ENCODE results near the gene SCAPER.

Gene SCAPER

GRCh38 chr15:76664411-76664810 is 240.7 kb downstream of the SCAPER start:
- H3K4me3 ChIP-seq (ENCODE audit: low read length) = no peak overlapping the region

GRCh38 chr15:76663529-76663928 is 241.6 kb downstream of the SCAPER start:
- Histone ChIP-seq H3K27me3 (ENCODE audit: insufficient read depth, low read length) (no peaks in the 10 kb centered on the region), H3K4me1 (ENCODE audit: insufficient read depth, low read length) (no peaks in the 10 kb centered on the region), H2AFZ (ENCODE audit: low read depth, low read length) (no peak overlapping the region), H3K9me3 (ENCODE audit: low read length) (no peaks in the 10 kb centered on the region), H3K4me3 (ENCODE audit: low read length) (no peak overlapping the region), H3K36me3 (ENCODE audit: insufficient read depth, low read length) (no peaks in the 10 kb centered on the region)

More at GRCh38 chr15:76664411-76664810, 240.7 kb downstream of the SCAPER start:
- H3K27me3 ChIP-seq (ENCODE audit: insufficient read depth, low read length) = no peaks in the 10 kb centered on the region
- H2AFZ ChIP-seq (ENCODE audit: low read depth, low read length) = no peak overlapping the region
- no peaks in the 10 kb centered on the region for H3K4me1 ChIP-seq (ENCODE audit: insufficient read depth, low read length)
- H3K9me3 ChIP-seq (ENCODE audit: low read length) = no peaks in the 10 kb centered on the region
- no peaks in the 10 kb centered on the region for H3K36me3 ChIP-seq (ENCODE audit: insufficient read depth, low read length)

- Histone ChIP-seq H3K4me1 (ENCODE audit: insufficient read depth, low read length) (no peaks in the 10 kb centered on the region), H3K27me3 (ENCODE audit: insufficient read depth, low read length) (no peaks in the 10 kb centered on the region), H3K36me3 (ENCODE audit: insufficient read depth, low read length) (no peaks in the 10 kb centered on the region), H2AFZ (ENCODE audit: low read depth, low read length) (no peak overlapping the region), H3K4me3 (ENCODE audit: low read length) (no peak overlapping the region), H3K9me3 (ENCODE audit: low read length) (peaks cover 3% of the 10 kb centered on the region)
These were observed 256.3 kb downstream of the SCAPER start for GRCh38 chr15:76648732-76649444.

GRCh38 chr15:76647612-76648011 is 257.5 kb downstream of the SCAPER start:
- Histone ChIP-seq H2AFZ (ENCODE audit: low read depth, low read length) (no peak overlapping the region), H3K9me3 (ENCODE audit: low read length) (peaks cover 3% of the 10 kb centered on the region), H3K4me3 (ENCODE audit: low read length) (no peak overlapping the region), H3K27me3 (ENCODE audit: insufficient read depth, low read length) (no peaks in the 10 kb centered on the region), H3K36me3 (ENCODE audit: insufficient read depth, low read length) (no peaks in the 10 kb centered on the region), H3K4me1 (ENCODE audit: insufficient read depth, low read length) (no peaks in the 10 kb centered on the region)

GRCh38 chr15:76644646-76645045 is 260.5 kb downstream of the SCAPER start:
- no peaks in the 10 kb centered on the region for H3K36me3 ChIP-seq (ENCODE audit: insufficient read depth, low read length)
- H3K4me3 ChIP-seq (ENCODE audit: low read length) = no peak overlapping the region
- H3K9me3 ChIP-seq (ENCODE audit: low read length) = no peaks in the 10 kb centered on the region
- no peaks in the 10 kb centered on the region for H3K4me1 ChIP-seq (ENCODE audit: insufficient read depth, low read length)
- no peaks in the 10 kb centered on the region for H3K27me3 ChIP-seq (ENCODE audit: insufficient read depth, low read length)
- H2AFZ ChIP-seq (ENCODE audit: low read depth, low read length) = no peak overlapping the region

GRCh38 chr15:76642671-76643070 is 262.5 kb downstream of the SCAPER start:
- no peaks in the 10 kb centered on the region for H3K9me3 ChIP-seq (ENCODE audit: low read length)
- no peak overlapping the region for H3K4me3 ChIP-seq (ENCODE audit: low read length)
- no peaks in the 10 kb centered on the region for H3K36me3 ChIP-seq (ENCODE audit: insufficient read depth, low read length)
- no peak overlapping the region for H2AFZ ChIP-seq (ENCODE audit: low read depth, low read length)
- no peaks in the 10 kb centered on the region for H3K4me1 ChIP-seq (ENCODE audit: insufficient read depth, low read length)
- H3K27me3 ChIP-seq (ENCODE audit: insufficient read depth, low read length) = no peaks in the 10 kb centered on the region

GRCh38 chr15:76637166-76637565 is 268.0 kb downstream of the SCAPER start:
- Histone ChIP-seq H3K9me3 (ENCODE audit: low read length) (peaks cover 3% of the 10 kb centered on the region), H3K27me3 (ENCODE audit: insufficient read depth, low read length) (no peaks in the 10 kb centered on the region), H3K4me3 (ENCODE audit: low read length) (no peak overlapping the region), H2AFZ (ENCODE audit: low read depth, low read length) (no peak overlapping the region), H3K4me1 (ENCODE audit: insufficient read depth, low read length) (no peaks in the 10 kb centered on the region), H3K36me3 (ENCODE audit: insufficient read depth, low read length) (no peaks in the 10 kb centered on the region)

- H3K4me1 ChIP-seq (ENCODE audit: insufficient read depth, low read length) = no peaks in the 10 kb centered on the region
- H3K36me3 ChIP-seq (ENCODE audit: insufficient read depth, low read length) = no peaks in the 10 kb centered on the region
- H2AFZ ChIP-seq (ENCODE audit: low read depth, low read length) = no peak overlapping the region
- no peak overlapping the region for H3K4me3 ChIP-seq (ENCODE audit: low read length)
- peaks cover 5% of the 10 kb centered on the region for H3K9me3 ChIP-seq (ENCODE audit: low read length)
- H3K27me3 ChIP-seq (ENCODE audit: insufficient read depth, low read length) = no peaks in the 10 kb centered on the region
These were observed 269.1 kb downstream of the SCAPER start for GRCh38 chr15:76636059-76636458.

GRCh38 chr15:76626611-76627010 is 278.5 kb downstream of the SCAPER start:
- H3K9me3 ChIP-seq (ENCODE audit: low read length) = no peaks in the 10 kb centered on the region
- no peak overlapping the region for H3K4me3 ChIP-seq (ENCODE audit: low read length)
- H3K27me3 ChIP-seq (ENCODE audit: insufficient read depth, low read length) = no peaks in the 10 kb centered on the region
- no peak overlapping the region for H2AFZ ChIP-seq (ENCODE audit: low read depth, low read length)
- no peaks in the 10 kb centered on the region for H3K4me1 ChIP-seq (ENCODE audit: insufficient read depth, low read length)
- no peaks in the 10 kb centered on the region for H3K36me3 ChIP-seq (ENCODE audit: insufficient read depth, low read length)

GRCh38 chr15:76625267-76625666 is 279.9 kb downstream of the SCAPER start:
- Histone ChIP-seq H3K4me1 (ENCODE audit: insufficient read depth, low read length) (no peaks in the 10 kb centered on the region), H3K27me3 (ENCODE audit: insufficient read depth, low read length) (no peaks in the 10 kb centered on the region), H3K9me3 (ENCODE audit: low read length) (no peaks in the 10 kb centered on the region), H3K36me3 (ENCODE audit: insufficient read depth, low read length) (no peaks in the 10 kb centered on the region), H3K4me3 (ENCODE audit: low read length) (no peak overlapping the region), H2AFZ (ENCODE audit: low read depth, low read length) (no peak overlapping the region)

- H3K4me1 ChIP-seq (ENCODE audit: insufficient read depth, low read length) = no peaks in the 10 kb centered on the region
- no peaks in the 10 kb centered on the region for H3K27me3 ChIP-seq (ENCODE audit: insufficient read depth, low read length)
- H3K36me3 ChIP-seq (ENCODE audit: insufficient read depth, low read length) = no peaks in the 10 kb centered on the region
- H3K4me3 ChIP-seq (ENCODE audit: low read length) = no peak overlapping the region
- no peak overlapping the region for H2AFZ ChIP-seq (ENCODE audit: low read depth, low read length)
- H3K9me3 ChIP-seq (ENCODE audit: low read length) = peaks cover 6% of the 10 kb centered on the region
These were observed 290.4 kb downstream of the SCAPER start for GRCh38 chr15:76614725-76615124.

GRCh38 chr15:76588811-76589747 is 316.1 kb downstream of the SCAPER start:
- H3K27me3 ChIP-seq (ENCODE audit: insufficient read depth, low read length) = no peaks in the 10 kb centered on the region
- H3K4me3 ChIP-seq (ENCODE audit: low read length) = no peak overlapping the region
- no peak overlapping the region for H2AFZ ChIP-seq (ENCODE audit: low read depth, low read length)
- no peaks in the 10 kb centered on the region for H3K4me1 ChIP-seq (ENCODE audit: insufficient read depth, low read length)
- peaks cover 3% of the 10 kb centered on the region for H3K9me3 ChIP-seq (ENCODE audit: low read length)
- H3K36me3 ChIP-seq (ENCODE audit: insufficient read depth, low read length) = no peaks in the 10 kb centered on the region

- Histone ChIP-seq H2AFZ (ENCODE audit: low read depth, low read length) (no peak overlapping the region), H3K9me3 (ENCODE audit: low read length) (peaks cover 3% of the 10 kb centered on the region), H3K4me1 (ENCODE audit: insufficient read depth, low read length) (no peaks in the 10 kb centered on the region), H3K36me3 (ENCODE audit: insufficient read depth, low read length) (no peaks in the 10 kb centered on the region), H3K27me3 (ENCODE audit: insufficient read depth, low read length) (no peaks in the 10 kb centered on the region), H3K4me3 (ENCODE audit: low read length) (no peak overlapping the region)
These were observed 319.6 kb downstream of the SCAPER start for GRCh38 chr15:76585576-76585897.
